Glutamatergic neuron (in vitro differentiated cells): ENCODE results near the gene EIF2A. TPM values are rescaled to one million over a fixed set of nuclear protein-coding genes. Genes with fewer than 3 reads are reported as not detected.

ENCODE experiments used
- DNase-seq: peaks from one replicate; pipeline ENCODE4 v3.0.0; 2022
- H3K27ac Mint-ChIP-seq: one replicate; pipeline ENCODE4 v1.8.0; 2020; ENCODE audit warnings: mild to moderate bottlenecking, mixed read lengths, inconsistent platforms; ENCODE audit not compliant: unreplicated experiment
- H3K27me3 Mint-ChIP-seq: one replicate; pipeline ENCODE4 v1.8.0; 2020; ENCODE audit warnings: mild to moderate bottlenecking, moderate library complexity, mixed read lengths, inconsistent platforms; ENCODE audit not compliant: unreplicated experiment
- H3K36me3 Mint-ChIP-seq: one replicate; pipeline ENCODE4 v1.8.0; 2020; ENCODE audit warnings: mild to moderate bottlenecking, mixed read lengths, inconsistent platforms; ENCODE audit not compliant: unreplicated experiment
- H3K4me1 Mint-ChIP-seq: one replicate; pipeline ENCODE4 v1.8.0; 2020; ENCODE audit warnings: mild to moderate bottlenecking, low read depth, mixed read lengths, inconsistent platforms; ENCODE audit not compliant: unreplicated experiment
- H3K4me3 Mint-ChIP-seq: one replicate; pipeline ENCODE4 v1.8.0; 2020; ENCODE audit warnings: mild to moderate bottlenecking, mixed read lengths, inconsistent platforms; ENCODE audit not compliant: unreplicated experiment
- H3K9me3 Mint-ChIP-seq: one replicate; pipeline ENCODE4 v1.8.0; 2020; ENCODE audit warnings: mild to moderate bottlenecking, moderate library complexity, mixed read lengths, inconsistent platforms; ENCODE audit not compliant: unreplicated experiment
- CTCF ChIP-seq: fragments of 200-600 bp; sonication (generic); IDR thresholded peaks from one replicate; pipeline ENCODE4 v1.5.0; 2021; ENCODE audit not compliant: partially characterized antibody, unreplicated experiment
- total RNA-seq: library from RNA; stranded (reverse); fragmentation: NEBNext Ultra II Directional; extraction: Animal tissue kit (Norgen Biotek cat#: 25700); gene quantifications from one replicate; pipeline ENCODE4 v1.2.1, GENCODE V29; 2021; ENCODE audit not compliant: unreplicated experiment

Gene EIF2A
- total RNA-seq, 1 donor from 2014 or later, result 72.3 TPM

- no peaks in the 10 kb centered on the region for H3K9me3 Mint-ChIP-seq
- DNase-seq, result no peak
- H3K4me1 Mint-ChIP-seq, result no peaks in the 10 kb centered on the region
- no peak for TF ChIP-seq CTCF
- no peaks in the 10 kb centered on the region for H3K36me3 Mint-ChIP-seq
- H3K27me3 Mint-ChIP-seq, result no peaks in the 10 kb centered on the region
- no peak overlapping the region for H3K27ac Mint-ChIP-seq
- H3K4me3 Mint-ChIP-seq, result no peak overlapping the region
Measured at GRCh38 chr3:150567328-150567727, 20.7 kb downstream of the EIF2A start.

- Mint-ChIP-seq H3K27ac (no peak overlapping the region), H3K9me3 (no peaks in the 10 kb centered on the region), H3K4me3 (no peak overlapping the region), H3K36me3 (no peaks in the 10 kb centered on the region), H3K27me3 (no peaks in the 10 kb centered on the region), H3K4me1 (no peaks in the 10 kb centered on the region)
- no peak for DNase-seq
- TF ChIP-seq CTCF, result no peak
Measured at GRCh38 chr3:150577855-150578254, 31.3 kb downstream of the EIF2A start.

- no peaks in the 10 kb centered on the region for H3K4me1 Mint-ChIP-seq
- H3K4me3 Mint-ChIP-seq, result no peak overlapping the region
- H3K27me3 Mint-ChIP-seq, result no peaks in the 10 kb centered on the region
- no peak overlapping the region for H3K27ac Mint-ChIP-seq
- TF ChIP-seq CTCF, result no peak
- DNase-seq, result no peak
- no peaks in the 10 kb centered on the region for H3K36me3 Mint-ChIP-seq
- no peaks in the 10 kb centered on the region for H3K9me3 Mint-ChIP-seq
Measured at GRCh38 chr3:150581174-150581573, 34.6 kb downstream of the EIF2A start.

GRCh38 chr3:150582620-150583019 is 36.0 kb downstream of the EIF2A start:
- Mint-ChIP-seq H3K4me1 (no peaks in the 10 kb centered on the region), H3K27ac (no peak overlapping the region), H3K27me3 (no peaks in the 10 kb centered on the region), H3K36me3 (no peaks in the 10 kb centered on the region), H3K4me3 (no peak overlapping the region), H3K9me3 (no peaks in the 10 kb centered on the region)
- no peak for DNase-seq
- no peak for TF ChIP-seq CTCF

- no peak for TF ChIP-seq CTCF
- DNase-seq, result no peak
- no peaks in the 10 kb centered on the region for H3K9me3 Mint-ChIP-seq
- no peak overlapping the region for H3K4me3 Mint-ChIP-seq
- H3K36me3 Mint-ChIP-seq, result no peaks in the 10 kb centered on the region
- H3K27me3 Mint-ChIP-seq, result no peaks in the 10 kb centered on the region
- no peaks in the 10 kb centered on the region for H3K4me1 Mint-ChIP-seq
- no peak overlapping the region for H3K27ac Mint-ChIP-seq
Measured at GRCh38 chr3:150583028-150583427, 36.4 kb downstream of the EIF2A start.
